Smooth muscle cell (in vitro differentiated cells): Measurements from ENCODE around the gene TRAK2. TPM values are rescaled to one million over a fixed set of nuclear protein-coding genes. Genes with fewer than 3 reads are reported as not detected.

ENCODE experiments used
- DNase-seq: peaks from one replicate; lab custom pipeline; 2025; ENCODE audit not compliant: unreplicated experiment; lab: John Stamatoyannopoulos, UW
- H2AFZ ChIP-seq: fragments of 200-600 bp; sonication (generic); 2 replicates; pipeline ENCODE4 v1.6.0; 2016; ENCODE audit warnings: antibody characterized with exemption, low read depth, mild to moderate bottlenecking
- H3F3A ChIP-seq: fragments of 200-600 bp; sonication (generic); 2 replicates; pipeline ENCODE4 v1.6.0; 2017; ENCODE audit warnings: antibody characterized with exemption, low read depth
- H3K27ac ChIP-seq: fragments of 200-600 bp; sonication (generic); 2 replicates; pipeline ENCODE4 v1.5.1; 2016; ENCODE audit warnings: low read depth, mild to moderate bottlenecking
- H3K27me3 ChIP-seq: fragments of 200-600 bp; sonication (generic); 2 replicates; pipeline ENCODE4 v1.6.1; 2016; ENCODE audit warnings: low read depth, mild to moderate bottlenecking
- H3K36me3 ChIP-seq: fragments of 200-600 bp; sonication (generic); 2 replicates; pipeline ENCODE4 v1.5.1; 2016; ENCODE audit warnings: low read depth
- H3K4me1 ChIP-seq: fragments of 200-600 bp; sonication (generic); 2 replicates; pipeline ENCODE4 v1.5.1; 2016; ENCODE audit warnings: low read depth
- H3K4me2 ChIP-seq: fragments of 200-600 bp; sonication (generic); 2 replicates; pipeline ENCODE4 v1.6.0; 2016; ENCODE audit warnings: mild to moderate bottlenecking
- H3K4me3 ChIP-seq: fragments of 200-600 bp; sonication (generic); 2 replicates; pipeline ENCODE4 v1.5.1; 2016; ENCODE audit warnings: mild to moderate bottlenecking
- H3K79me2 ChIP-seq: fragments of 200-600 bp; sonication (generic); 2 replicates; pipeline ENCODE4 v1.6.0; 2016; ENCODE audit warnings: low read depth, mild to moderate bottlenecking
- H3K9ac ChIP-seq: fragments of 200-600 bp; sonication (generic); 2 replicates; pipeline ENCODE4 v1.6.0; 2016; ENCODE audit warnings: low read depth
- H3K9me3 ChIP-seq: fragments of 200-600 bp; sonication (generic); replicated peaks from 2 replicates; pipeline ENCODE4 v1.5.1; 2016; ENCODE audit warnings: low read depth
- H4K20me1 ChIP-seq: fragments of 200-600 bp; sonication (generic); 2 replicates; pipeline ENCODE4 v1.6.0; 2016; ENCODE audit warnings: low read depth
- CTCF ChIP-seq: fragments of 200-600 bp; sonication (generic); IDR thresholded peaks from 2 replicates; pipeline ENCODE4 v1.5.1; 2017; ENCODE audit warnings: borderline replicate concordance, mild to moderate bottlenecking, antibody characterized with exemption; ENCODE audit not compliant: insufficient read depth, poor library complexity, severe bottlenecking
- WGBS: methylation state at CpG from one replicate; pipeline ENCODE4 v1.1.7; 2016; ENCODE audit warnings: low lambda C conversion rate; 5-methylcytosine and 5-hydroxymethylcytosine counted together
- polyA plus RNA-seq: library from polyadenylated mRNA; unstranded; fragments of >200 nt; fragmentation: Nextera tagmentation; extraction: Ambion mirVana; gene quantifications from 2 replicates; pipeline ENCODE4 v1.2.1, GENCODE V29; 2016
- total RNA-seq: library from RNA; depleted of rRNA; stranded (reverse); fragments of >200 nt; gene quantifications from 2 replicates; pipeline ENCODE4 v1.2.3, GENCODE V29; 2014

The TRAK2 gene
- total RNA-seq (15.7 and 18.9 TPM in 2 replicates), polyA plus RNA-seq (6.3 and 6.6 TPM in 2 replicates)

DNA sequence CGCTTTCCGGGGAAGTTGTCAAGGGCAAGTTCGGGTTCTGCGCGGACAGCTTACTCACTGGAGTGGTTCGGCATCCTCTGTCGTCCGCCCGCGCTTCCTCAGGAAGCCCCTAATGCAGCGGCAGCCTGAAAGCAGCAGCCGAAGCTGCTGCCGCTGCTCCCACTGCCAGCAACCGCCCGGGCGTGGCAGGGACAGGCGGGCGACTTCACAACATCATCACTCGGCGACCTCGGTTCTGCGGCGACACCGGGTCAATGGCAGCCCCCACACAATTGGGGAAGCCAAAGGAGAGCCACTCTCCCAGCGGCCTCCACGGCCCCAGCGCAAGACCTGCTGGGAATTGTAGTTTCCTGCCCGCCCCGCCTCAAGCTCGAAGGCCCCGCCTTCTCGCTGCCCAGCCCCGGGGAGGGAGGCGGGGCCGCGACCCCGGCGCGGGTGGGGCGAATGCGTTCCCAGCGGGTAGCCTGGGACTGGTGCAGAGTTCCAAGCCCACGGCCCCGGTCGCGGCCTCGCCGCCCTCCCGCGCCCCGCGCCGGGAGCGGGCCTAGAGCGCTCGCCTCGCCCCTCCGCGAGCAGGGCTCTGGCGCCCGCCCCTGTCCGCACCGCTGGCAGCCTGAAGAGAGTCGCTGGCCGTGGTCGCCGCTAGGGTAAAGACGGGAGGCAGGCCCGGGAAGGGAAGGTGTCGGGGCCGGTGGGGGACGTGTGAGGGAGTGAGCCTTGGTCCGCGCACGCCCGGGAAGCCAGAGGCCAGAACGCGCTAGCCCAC lies at the start of gene TRAK2, which contains the start of gene STRADB:
Gene TRAK2 (minus strand): TSS at position 167 of the 766 bp plus-strand sequence. CDS start 30,951 bp downstream, outside the sequence.
Gene STRADB (plus strand): TSS at position 449 of the 766 bp plus-strand sequence. CDS start 3,101 bp downstream, outside the sequence.
- under 1% methylated on average over 62 of the region's 78 CpGs for WGBS

GRCh38 chr2:201500534-201500933 lies 49.3 kb upstream of the TRAK2 start:
- Histone ChIP-seq H3K4me3 (no peak overlapping the region), H4K20me1 (no peaks in the 10 kb centered on the region), H3K79me2 (no peaks in the 10 kb centered on the region), H3K4me1 (no peaks in the 10 kb centered on the region), H3K27ac (no peak overlapping the region), H2AFZ (no peak overlapping the region), H3K36me3 (no peaks in the 10 kb centered on the region), H3K9ac (no peak overlapping the region), H3K9me3 (peaks cover 8% of the 10 kb centered on the region), H3K27me3 (no peaks in the 10 kb centered on the region), H3F3A (no peaks in the 10 kb centered on the region), H3K4me2 (no peak overlapping the region)
- no peak for TF ChIP-seq CTCF
- DNase-seq: no peak
- 50% methylated on average over 3 of the region's 3 CpGs for WGBS

More for the DNA sequence above, at the start of gene TRAK2, which contains the start of gene STRADB:
- Histone ChIP-seq H3K4me3 (peak within 1 kb of the TSS; percentile 87), H3K9ac (peak within 1 kb of the TSS; percentile 67), H3K36me3 (no peaks in the 10 kb centered on the region), H3K4me1 (peaks cover 7% of the 10 kb centered on the region), H3K9me3 (no peaks in the 10 kb centered on the region), H3K27ac (peak within 1 kb of the TSS; percentile 70), H3K79me2 (peaks cover 25% of the 10 kb centered on the region), H3F3A (peaks cover 19% of the 10 kb centered on the region), H4K20me1 (peaks cover 28% of the 10 kb centered on the region), H2AFZ (peak within 1 kb of the TSS; percentile 93), H3K27me3 (no peaks in the 10 kb centered on the region), H3K4me2 (peak within 1 kb of the TSS; percentile 89)
- DNase-seq: peak; percentile 82
- peak; percentile 19 for TF ChIP-seq CTCF

GRCh38 chr2:201496785-201497184 lies 45.5 kb upstream of the TRAK2 start:
- no peak for TF ChIP-seq CTCF
- Histone ChIP-seq H3F3A (no peaks in the 10 kb centered on the region), H3K4me3 (no peak overlapping the region), H3K4me2 (no peak overlapping the region), H3K27ac (no peak overlapping the region), H3K36me3 (no peaks in the 10 kb centered on the region), H3K4me1 (no peaks in the 10 kb centered on the region), H2AFZ (no peak overlapping the region), H3K9ac (no peak overlapping the region), H4K20me1 (no peaks in the 10 kb centered on the region), H3K79me2 (no peaks in the 10 kb centered on the region), H3K27me3 (peaks cover 26% of the 10 kb centered on the region), H3K9me3 (no peaks in the 10 kb centered on the region)
- no peak for DNase-seq
- WGBS: 89% methylated on average over 1 of the region's 1 CpG
